GM18909 (cell line): ENCODE results near the gene PRRT1.

Source experiments
- ATAC-seq: cut with Tn5 transposase; IDR thresholded peaks from one replicate; pipeline ENCODE4 v1.9.1; 2021; ENCODE audit warnings: mild to moderate bottlenecking; ENCODE audit not compliant: unreplicated experiment, poor library complexity

Gene PRRT1

GRCh38 chr6:32175711-32176475 is 24.2 kb upstream of the PRRT1 start, which contains the start of gene AGPAT1:
AGPAT1 (minus strand) TSS chr6:32176084; CDS start chr6:32171496, 4,588 bp downstream.
- ATAC-seq: peak; percentile 40

- no peak for ATAC-seq
These were observed 23.6 kb upstream of the PRRT1 start for GRCh38 chr6:32175322-32175710.

GRCh38 chr6:32174416-32174815 is 22.7 kb upstream of the PRRT1 start:
- ATAC-seq: no peak

- no peak for ATAC-seq
These were observed 21.4 kb upstream of the PRRT1 start for GRCh38 chr6:32173051-32173727.

GRCh38 chr6:32171234-32171633 is 19.5 kb upstream of the PRRT1 start:
- no peak for ATAC-seq

DNA sequence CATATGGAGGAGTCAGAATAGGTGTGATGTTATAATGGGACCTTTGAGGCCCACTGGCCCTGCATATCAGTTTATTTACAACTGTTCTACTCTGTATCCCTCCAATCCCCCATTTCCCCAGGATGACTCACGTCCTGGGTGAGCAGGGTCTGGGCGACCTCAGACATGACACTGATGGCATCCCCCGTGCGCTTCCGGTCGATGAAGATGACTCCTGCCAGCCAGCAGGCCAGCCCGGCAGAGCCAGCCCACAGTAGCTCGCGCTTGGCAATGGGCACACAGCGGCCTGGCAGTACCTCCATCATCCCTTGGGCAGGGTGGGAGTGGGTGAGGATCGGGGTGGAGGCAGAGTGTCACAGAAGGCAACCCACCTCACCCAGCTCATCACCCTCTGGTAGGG is 18.6 kb upstream of the PRRT1 start:
- ATAC-seq: no peak

- ATAC-seq: no peak
These were observed 17.3 kb upstream of the PRRT1 start for GRCh38 chr6:32168807-32169591.

DNA sequence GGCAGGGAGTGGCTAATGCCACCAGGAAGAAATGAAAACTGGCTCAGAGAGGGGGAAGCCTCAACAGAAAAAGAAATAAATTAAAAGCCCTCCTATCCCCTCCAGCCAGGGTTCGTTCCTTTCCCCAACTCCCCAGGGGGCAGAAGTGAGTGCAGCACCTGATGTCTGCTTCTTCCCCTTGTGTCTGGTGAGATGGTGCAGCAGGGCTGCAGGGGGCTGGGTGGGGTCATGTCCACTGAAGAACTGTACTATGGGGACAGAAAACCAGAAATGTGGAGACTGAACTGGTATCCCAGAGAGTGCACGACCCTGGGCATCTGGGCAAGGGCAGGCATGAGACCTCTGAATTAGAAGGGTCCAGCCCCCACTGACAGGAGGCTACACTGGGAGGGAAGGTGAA is 16.6 kb upstream of the PRRT1 start:
- ATAC-seq: no peak

- no peak for ATAC-seq
These were observed 16.1 kb upstream of the PRRT1 start for GRCh38 chr6:32167761-32168262.

GRCh38 chr6:32167154-32167760 is 15.5 kb upstream of the PRRT1 start:
- no peak for ATAC-seq

- ATAC-seq: no peak
These were observed 14.8 kb upstream of the PRRT1 start for GRCh38 chr6:32166411-32167061.

GRCh38 chr6:32164295-32164694 is 12.6 kb upstream of the PRRT1 start, which contains the start of gene EGFL8:
EGFL8 (plus strand) TSS chr6:32164595; CDS start chr6:32166166, 1,571 bp downstream.
- ATAC-seq: no peak

GRCh38 chr6:32163559-32164258 is 12.0 kb upstream of the PRRT1 start:
- no peak for ATAC-seq

DNA sequence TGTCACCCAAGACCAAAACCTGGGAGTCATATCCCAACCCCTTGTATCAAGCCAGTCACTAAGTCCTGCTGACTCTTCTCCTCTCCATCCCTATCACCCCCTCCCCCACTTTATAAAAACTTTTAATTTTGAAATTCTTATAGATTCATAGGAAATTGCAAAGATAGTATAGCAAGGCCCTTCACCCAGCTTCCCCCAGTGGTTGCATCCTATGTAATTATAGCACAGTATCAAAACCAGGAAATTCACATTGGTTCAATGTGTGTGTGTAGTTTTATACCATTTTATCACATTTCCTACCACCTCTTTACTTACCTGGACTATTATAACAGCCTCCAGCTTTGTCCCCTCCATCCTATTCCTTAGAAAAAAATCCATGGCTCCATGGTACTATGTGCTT is 6.3 kb upstream of the PRRT1 start:
- no peak for ATAC-seq

GRCh38 chr6:32156891-32157290 is 5.2 kb upstream of the PRRT1 start:
- no peak for ATAC-seq

DNA sequence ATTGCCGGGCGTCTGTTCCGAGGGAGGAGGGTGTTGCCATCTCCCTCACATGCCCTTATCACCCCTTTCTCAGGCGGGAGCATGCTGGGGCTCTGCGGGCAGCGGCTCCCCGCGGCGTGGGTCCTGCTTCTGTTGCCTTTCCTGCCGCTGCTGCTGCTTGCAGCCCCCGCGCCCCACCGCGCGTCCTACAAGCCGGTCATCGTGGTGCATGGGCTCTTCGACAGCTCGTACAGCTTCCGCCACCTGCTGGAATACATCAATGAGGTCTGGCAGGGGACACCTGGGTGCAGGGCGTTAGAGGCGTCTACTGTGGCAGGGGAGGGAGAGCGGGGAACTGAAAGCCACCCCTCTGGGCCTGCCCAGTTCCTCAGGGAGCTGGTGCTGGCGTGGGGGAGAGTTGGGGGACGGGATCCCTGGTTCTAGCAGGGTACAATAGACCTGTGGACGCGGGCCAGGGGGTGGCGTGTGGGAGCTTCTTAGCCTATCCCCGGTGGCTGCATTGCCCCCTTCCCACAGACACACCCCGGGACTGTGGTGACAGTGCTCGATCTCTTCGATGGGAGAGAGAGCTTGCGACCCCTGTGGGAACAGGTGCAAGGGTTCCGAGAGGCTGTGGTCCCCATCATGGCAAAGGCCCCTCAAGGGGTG is 2.9 kb upstream of the PRRT1 start:
- peak; percentile 73 for ATAC-seq

- ATAC-seq: peak; percentile 39
These were observed 2.1 kb upstream of the PRRT1 start, which contains the start of gene PPT2 for GRCh38 chr6:32153564-32154513. PPT2 (plus strand) TSS chr6:32154141; CDS start chr6:32154595, 454 bp downstream.
